Right renal pelvis (tissue), 4 donors: Measurements from ENCODE around the gene SPATA31D1. TPM values are rescaled to one million over a fixed set of nuclear protein-coding genes. Genes with fewer than 3 reads are reported as not detected.

Experiments used
- DNase-seq, 4 donors: peaks; one replicate each; pipeline ENCODE4 v3.0.0-alpha.2; 2013; ENCODE audit warnings: low read depth in 4 of 4, low spot score in 3 of 4, missing footprints in 1 of 4
- polyA plus RNA-seq, 4 donors: library from polyadenylated mRNA; unstranded; fragments of 120-200 nt; gene quantifications; one replicate each; pipeline ENCODE4 v1.2.1, GENCODE V29; 2013; ENCODE audit not compliant: insufficient read length in 4 of 4

SPATA31D1 gene
- polyA plus RNA-seq, 4 donors = not detected

- no peak for DNase-seq
Measured at GRCh38 chr9:82020331-82020730, 31.8 kb downstream of the SPATA31D1 start.

GRCh38 chr9:82021198-82021597 is 32.6 kb downstream of the SPATA31D1 start:
- no peak for DNase-seq

GRCh38 chr9:82022121-82022520 is 33.5 kb downstream of the SPATA31D1 start:
- no peak for DNase-seq

GRCh38 chr9:82024908-82025307 is 36.3 kb downstream of the SPATA31D1 start:
- peak in 2 of 4 donors; percentile 9 to 10 for DNase-seq

DNA sequence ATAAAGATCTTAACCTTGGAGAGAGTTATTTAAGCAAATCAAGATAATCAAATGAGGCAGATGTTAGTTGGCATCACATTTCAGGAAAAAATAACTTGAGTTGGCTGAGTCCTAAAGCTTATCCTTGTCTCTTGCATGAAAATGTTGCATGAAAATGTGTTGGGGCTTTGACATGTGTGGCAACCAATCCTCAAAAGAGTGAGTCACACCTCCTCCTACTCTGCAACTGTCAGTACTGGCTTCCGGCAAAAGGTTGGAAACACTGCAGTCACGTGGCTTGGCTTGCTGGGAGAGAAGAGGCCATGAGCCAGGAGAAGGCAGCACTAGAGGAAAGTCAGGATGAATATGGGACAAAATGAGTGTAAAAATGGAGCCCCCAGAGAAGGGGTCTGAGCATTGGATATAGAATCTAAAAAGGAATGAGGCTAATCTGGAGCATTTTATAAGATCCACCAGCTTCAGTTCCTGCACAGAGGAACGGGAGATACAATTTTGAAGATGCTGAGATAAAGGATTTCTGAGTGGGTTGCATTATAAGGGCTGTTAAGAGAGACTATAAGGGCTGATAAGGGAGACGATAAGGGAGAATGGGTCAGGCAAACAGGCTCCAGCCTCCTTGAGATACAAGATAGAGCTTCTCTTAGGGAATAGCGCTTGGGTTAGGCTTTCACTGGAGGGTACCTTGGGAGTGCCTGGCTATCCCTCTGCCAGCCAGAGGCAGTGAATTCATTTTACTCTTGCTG is 43.1 kb downstream of the SPATA31D1 start:
- DNase-seq = no peak

DNA sequence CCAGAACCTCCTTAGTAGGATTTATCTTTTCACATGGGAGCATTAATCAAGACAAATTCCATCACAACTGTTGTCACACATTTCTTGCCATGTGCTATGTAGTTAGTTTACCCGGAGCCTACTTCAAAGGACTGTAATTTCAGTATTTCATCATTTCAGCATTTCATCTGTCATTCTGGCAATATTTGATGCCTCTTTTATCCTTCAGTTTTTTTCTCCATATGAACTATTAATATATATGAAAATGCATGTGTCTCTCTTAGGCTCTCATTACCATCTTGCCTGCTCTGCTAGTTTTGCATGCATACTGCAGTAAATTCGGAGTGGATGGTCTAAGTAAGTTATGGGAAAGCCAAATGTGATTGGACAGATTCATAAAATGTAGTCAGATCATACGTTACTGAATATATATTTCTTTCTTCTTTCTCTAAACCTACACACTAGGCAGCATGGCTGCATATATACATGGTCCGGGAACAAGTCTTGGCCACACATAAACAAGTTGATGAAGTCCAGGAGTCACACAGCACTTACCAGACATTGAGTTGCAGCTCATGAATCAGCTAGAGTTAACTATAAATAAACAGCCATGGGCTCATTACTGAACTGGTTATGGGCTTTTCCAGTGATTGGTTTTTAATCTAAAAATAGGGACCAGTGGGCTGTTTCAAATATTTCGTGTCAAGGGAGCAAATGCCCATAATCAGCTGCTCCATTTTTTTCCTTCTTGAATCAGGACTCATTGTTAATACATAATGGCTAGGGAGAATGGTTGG is 46.6 kb downstream of the SPATA31D1 start:
- no peak for DNase-seq

- no peak for DNase-seq
Measured at GRCh38 chr9:82036086-82036485, 47.5 kb downstream of the SPATA31D1 start.

GRCh38 chr9:82037126-82037525 is 48.6 kb downstream of the SPATA31D1 start:
- DNase-seq = no peak

GRCh38 chr9:82038897-82039296 is 50.3 kb downstream of the SPATA31D1 start:
- DNase-seq = no peak

Other genes starting within 250 kb of the SPATA31D1 start
- gene SPATA31D4, start 60.3 kb upstream of the SPATA31D1 start, polyA plus RNA-seq = not detected
- under 1 TPM in 1 of 4 donors, not detected in 3; 0.03 TPM for gene SPATA31D3, start 45.3 kb upstream of the SPATA31D1 start, polyA plus RNA-seq